ENCODE results near the gene TRAP1.

DNA sequence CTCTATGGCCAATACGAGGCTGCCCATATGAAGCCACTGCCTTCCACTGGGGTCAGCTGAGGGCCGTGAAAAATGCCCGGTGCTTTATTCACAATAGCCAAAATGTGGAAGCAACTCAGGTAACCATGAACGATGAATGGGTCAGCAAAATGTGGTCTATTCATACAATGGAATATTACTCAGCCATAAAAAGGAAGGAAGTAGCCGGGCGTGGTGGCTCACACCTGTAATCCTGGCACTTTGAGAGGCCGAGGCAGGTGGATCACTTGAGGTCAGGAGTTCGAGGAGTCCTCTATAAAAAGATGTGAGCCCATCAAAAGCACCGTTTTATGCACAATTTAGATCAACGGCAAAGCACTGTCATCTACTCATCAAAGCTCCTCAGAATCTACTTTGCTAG lies 5.2 kb upstream of the TRAP1 start:
- TF ChIP-seq, protein P1, sequence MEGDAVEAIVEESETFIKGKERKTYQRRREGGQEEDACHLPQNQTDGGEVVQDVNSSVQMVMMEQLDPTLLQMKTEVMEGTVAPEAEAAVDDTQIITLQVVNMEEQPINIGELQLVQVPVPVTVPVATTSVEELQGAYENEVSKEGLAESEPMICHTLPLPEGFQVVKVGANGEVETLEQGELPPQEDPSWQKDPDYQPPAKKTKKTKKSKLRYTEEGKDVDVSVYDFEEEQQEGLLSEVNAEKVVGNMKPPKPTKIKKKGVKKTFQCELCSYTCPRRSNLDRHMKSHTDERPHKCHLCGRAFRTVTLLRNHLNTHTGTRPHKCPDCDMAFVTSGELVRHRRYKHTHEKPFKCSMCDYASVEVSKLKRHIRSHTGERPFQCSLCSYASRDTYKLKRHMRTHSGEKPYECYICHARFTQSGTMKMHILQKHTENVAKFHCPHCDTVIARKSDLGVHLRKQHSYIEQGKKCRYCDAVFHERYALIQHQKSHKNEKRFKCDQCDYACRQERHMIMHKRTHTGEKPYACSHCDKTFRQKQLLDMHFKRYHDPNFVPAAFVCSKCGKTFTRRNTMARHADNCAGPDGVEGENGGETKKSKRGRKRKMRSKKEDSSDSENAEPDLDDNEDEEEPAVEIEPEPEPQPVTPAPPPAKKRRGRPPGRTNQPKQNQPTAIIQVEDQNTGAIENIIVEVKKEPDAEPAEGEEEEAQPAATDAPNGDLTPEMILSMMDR (IDR thresholded peaks at IDR 0.05 in 8 of 11, conservative IDR thresholded peaks at IDR 0.05 in 3 of 11): no peak
- TF ChIP-seq POLR2A (IDR thresholded peaks at IDR 0.05) (no peak), POLR2AphosphoS5 (IDR thresholded peaks at IDR 0.05) (no peak)
